Activated CD4-positive, alpha-beta T cell treated with anti-CD3 and anti-CD28 coated beads, Interleukin-10, Interleukin-2, amounts not matched to agents 100 ng/mL and 50 ng/mL, durations not matched to agents 16 hours and 8 hours (primary cell): ENCODE measurements around the gene SLC25A21.
"Not testable (repeated sequence)": the region's sequence is repeated elsewhere in the genome, so short reads cannot be mapped to it uniquely, and the experiment has no call there.

ENCODE experiments used
- DNase-seq: peaks from one replicate; pipeline ENCODE4 v3.0.0-alpha.2; 2020

Gene SLC25A21

DNA sequence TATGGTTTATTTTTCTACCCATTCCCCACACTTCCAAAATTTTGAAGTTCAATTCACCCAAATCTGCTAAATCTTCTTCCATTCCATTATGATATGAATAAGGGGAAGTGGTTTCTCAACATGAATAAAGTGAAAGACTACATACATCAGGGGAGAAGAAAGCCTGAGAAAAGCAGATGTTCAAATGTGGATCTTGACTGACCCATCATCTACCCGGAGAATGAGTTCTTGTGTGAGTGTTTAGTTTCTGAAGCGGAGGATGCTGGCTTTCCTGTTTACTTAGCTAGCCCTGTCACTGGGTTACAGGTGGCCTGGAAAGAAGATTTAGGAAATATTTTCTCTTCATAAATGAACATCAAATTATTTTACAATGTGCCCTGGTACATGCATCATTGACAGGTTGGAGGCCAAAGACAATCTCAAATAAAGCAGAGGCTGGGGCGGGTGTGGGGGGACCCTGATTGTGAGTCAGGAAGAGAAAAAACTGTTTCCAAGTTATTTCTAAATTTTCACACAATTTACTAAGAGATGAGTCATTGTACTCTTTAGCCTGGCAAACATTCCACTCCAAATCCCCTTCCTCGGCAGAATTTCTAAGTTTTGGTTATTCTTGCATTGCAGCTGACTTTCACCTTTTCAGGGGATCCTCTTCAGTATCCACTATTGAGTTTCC is 135.6 kb downstream of the SLC25A21 start:
- no peak for DNase-seq

DNA sequence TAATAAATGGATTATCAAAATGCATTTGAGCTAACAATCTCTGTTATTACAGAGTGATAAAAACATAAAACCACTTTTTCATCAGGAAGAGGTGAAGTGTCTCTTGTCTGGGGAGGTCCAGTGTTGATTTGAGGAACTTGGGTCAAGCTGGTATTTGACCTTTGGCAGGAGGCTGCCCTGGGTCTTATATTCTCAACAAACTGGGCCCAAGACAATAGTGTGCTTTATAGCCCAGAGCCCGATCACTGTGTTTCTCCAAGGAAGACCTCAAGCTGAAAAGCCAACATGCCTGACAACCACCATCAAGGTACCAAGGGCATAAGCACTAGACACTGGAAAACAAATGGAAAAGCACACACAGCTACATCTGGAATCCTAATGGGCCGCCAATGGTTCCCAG is 137.0 kb downstream of the SLC25A21 start:
- no peak for DNase-seq

DNA sequence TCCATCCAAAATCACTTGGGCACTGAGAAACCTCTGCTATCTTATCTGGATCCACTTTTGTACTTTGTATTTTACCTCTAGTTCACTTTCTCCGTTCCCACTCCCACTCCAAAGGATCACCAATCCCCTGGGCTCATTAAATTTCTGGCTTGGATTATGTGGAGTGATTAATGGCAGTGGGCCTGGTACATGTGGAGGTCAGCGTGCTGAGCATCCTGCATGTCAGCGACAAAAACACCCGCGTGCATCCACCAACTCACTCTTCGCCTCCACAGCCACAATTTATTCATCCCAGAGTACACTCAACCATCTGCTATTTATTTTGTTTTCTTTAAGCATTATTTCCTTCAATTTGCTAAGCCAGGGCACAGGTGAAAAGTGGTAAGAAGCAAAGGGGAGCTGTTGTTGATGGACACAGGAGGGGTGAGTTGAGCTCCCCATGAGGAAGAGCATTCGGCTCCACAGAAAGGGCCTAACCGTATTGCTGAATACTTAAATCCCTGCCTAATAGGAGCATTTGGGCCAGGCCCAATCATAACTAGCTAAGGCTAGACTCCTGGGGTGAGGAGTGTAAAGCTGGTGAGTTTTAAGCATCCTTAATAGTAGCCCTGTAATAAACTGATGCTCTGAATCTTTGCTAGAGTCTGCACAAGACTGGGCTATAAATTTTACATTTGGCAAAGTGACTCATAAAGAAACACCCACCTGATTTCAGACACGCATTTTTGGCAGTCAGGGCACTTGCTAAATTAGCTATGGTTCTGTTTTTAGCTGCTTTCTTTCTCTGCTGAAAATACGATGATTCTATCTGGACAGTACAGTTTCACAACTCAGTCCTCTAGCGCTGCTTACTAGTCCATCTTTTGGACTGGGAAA is 137.8 kb downstream of the SLC25A21 start:
- DNase-seq, result no peak

DNA sequence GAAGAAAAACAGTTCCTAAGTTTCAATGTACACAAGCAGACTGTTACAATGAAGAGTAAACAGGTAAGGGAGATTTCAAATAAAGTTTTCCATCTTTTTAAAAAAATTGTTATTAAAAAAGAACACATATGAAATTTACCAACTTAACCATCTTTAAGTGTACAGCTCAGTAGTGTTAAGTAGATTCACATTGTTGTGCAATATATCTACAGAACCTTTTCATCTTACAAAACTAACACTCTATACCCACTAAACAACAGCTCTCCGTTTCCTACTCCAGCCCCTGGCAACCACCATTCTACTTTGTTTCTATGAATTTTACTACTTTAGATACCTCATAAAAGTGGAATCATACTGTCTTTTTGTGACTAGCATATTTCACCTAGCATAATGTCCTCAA is 139.5 kb downstream of the SLC25A21 start:
- DNase-seq, result no peak

DNA sequence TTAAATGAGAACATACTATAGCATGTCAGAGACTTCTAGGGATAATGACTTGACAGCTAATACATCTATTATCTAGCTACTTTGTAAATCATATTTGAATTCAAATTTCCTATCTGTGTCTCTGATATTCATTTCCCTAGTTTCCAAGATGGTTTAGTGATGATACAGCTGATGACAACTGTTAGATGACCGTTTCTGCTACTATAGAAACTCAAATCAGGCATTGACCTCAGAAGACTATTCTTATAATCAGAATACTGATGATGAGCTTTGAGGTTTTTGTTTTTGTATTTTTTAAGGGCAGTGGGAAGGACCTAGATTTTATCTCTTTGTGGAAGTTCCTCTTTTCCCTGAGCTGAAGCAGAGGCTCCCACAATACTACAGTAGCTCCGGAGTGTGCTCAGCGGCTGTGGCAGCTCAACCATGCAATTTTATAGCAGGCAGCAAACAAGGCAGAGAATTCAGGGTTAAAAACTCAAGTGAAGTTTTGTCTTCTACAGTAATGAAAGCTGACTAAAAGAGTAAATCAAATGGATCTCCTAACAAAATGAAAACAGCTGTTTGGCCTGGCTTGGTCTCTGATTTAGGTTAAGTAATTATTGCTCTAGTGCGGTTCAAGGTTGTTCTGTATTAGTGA is 145.1 kb downstream of the SLC25A21 start:
- no peak for DNase-seq

DNA sequence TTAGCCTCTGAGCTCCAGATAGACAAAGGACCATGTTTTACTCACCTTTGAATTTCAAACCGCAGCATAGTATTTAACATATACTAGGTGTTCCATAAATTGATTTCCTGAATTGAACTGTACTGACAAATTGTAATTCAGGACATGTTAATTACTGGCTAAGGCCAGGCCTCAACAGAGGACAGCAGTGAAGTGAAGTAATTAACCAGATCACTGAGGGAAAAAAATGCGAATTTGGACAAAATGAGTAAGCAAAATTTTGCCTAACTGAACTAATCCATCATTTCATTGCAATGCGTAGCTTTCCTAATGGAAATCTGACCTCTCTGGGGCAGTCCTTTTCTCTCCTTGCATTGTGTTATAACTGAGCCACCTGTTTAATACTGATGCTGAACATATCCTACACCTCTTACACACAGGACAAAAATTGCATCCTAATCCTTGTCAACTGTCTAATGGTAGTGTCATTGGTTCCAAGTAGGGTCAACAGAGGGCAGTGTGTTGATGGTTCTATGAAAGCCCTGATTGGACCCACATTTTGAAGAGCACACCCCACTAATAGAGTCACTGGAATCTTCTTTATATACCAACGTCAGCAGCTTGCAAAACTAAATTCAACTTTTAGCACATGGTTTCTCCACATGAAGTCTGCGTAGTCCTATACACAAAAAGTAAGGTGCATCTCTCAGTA is 148.4 kb downstream of the SLC25A21 start:
- DNase-seq, result no peak

DNA sequence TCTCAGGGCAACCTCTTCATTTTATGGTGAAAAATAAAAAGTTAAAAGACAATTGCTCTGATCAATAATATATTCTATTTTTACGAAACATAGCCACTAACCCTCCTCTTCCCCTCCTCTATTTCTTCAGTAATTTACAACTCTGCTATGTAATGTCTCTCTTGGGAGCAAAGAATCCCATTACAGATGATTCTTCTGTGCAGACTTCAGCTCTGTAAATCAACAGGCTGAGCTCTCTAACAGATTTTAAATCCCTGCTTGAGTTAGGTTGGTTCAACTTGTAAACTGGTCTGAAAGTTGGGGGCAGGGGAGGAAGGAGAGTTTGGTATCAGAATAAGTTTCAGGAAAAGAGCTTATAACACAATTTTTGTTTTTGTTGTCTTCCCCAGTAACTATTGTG is 151.0 kb downstream of the SLC25A21 start:
- DNase-seq, result no peak

DNA sequence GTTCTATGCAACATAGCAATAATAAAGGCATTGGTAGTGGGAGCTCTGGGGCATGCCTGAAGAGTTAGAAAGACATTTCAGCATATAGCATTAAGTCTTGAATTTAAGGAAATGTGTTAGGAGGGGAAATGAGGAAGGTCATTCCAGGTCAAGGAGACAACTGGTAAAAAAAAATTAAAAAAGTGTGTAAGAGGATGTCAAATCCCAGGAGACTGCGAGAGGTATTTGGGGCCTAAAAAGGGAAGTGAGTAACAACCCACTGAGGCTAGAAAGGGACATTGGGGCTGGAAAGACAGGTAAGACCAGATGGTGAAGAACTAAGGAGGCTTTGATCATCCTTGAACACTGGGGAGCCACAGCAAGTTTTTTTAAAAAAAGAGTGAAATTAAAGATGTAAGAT is 152.9 kb downstream of the SLC25A21 start:
- no peak for DNase-seq

DNA sequence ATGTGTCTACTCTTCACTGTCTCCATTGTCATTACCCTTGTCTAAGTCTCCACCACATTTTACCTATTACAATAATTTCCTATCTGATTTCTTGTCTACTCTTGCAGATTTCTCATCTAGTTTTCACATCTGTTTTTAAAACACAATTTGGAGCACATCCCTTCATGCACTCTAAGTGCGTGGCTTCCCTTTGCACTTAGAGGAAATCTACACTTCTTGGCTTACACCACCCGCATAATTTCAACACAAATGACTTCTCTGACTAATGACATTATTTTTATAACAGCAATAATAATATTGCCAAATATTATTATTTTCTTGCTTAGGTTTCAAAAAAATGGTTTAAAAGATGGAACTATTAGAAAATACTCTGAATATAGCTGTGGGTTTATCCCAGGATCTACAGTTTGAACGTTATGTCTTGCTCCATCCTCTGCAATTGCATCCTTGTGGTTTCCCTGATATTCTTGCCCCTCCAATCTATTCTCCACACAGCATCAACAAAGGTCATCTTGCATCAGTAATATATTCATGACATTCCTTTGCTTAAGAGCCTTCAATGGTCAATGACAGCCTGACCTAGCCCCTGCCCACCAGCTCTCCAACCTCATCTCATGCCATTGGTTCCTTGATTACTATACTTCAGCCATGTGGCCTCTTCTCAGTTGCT is 153.7 kb downstream of the SLC25A21 start:
- DNase-seq, result no peak

DNA sequence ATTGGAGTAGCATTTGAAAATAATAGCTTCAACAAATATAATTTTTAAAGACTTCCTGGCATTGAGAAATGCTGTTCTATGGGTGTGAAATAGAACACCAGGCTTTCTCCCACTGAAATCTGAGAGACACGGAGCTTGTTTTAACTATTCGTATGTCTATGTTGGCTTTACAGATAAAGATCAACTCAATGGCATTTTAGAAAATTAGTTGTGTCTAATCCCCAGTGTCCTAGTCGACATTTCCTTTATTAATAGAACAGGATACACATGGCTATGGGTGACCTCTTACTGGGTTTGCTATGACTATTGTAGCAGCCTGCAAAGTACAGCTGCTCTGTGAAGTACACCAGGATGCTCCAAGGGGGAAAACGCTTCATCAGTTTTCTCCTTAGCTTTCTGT is 159.3 kb downstream of the SLC25A21 start:
- no peak for DNase-seq

DNA sequence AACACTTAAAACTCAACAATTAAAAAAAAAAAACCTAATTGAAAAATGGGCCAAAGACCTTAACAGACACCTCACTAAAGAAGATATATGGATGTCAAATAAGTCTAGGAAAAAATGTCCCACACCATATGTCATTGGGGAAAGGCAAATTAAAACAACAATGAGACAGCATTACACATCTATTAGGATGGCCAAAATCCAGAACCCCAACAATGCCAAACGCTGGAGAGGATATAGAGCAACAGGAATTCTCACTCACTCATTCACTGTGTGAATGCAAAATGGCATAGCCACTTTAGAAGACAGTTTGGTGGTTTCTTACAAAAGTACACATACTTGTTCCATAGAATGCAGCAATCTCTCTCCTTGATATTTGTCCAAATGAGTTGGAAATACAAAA is 173.7 kb downstream of the SLC25A21 start:
- no peak for DNase-seq

DNA sequence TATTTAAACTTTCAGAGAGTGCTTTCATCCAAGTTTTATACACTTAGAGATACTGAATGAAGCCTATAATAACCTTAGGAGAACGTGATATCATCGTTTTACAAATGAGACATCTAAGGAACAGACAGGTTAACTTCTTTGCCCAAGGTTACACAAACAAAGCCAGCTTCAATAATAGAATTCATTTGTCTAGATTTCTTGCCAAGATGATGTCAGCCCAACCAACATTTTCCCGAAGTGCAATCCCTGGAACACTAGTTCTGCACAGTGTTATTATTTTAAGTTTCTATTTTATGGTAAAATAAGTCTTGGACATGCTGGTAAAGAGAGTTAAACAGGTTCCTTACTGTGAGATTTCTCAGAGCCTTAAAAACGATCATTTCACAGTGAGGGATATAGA is 174.6 kb downstream of the SLC25A21 start:
- no peak for DNase-seq

DNA sequence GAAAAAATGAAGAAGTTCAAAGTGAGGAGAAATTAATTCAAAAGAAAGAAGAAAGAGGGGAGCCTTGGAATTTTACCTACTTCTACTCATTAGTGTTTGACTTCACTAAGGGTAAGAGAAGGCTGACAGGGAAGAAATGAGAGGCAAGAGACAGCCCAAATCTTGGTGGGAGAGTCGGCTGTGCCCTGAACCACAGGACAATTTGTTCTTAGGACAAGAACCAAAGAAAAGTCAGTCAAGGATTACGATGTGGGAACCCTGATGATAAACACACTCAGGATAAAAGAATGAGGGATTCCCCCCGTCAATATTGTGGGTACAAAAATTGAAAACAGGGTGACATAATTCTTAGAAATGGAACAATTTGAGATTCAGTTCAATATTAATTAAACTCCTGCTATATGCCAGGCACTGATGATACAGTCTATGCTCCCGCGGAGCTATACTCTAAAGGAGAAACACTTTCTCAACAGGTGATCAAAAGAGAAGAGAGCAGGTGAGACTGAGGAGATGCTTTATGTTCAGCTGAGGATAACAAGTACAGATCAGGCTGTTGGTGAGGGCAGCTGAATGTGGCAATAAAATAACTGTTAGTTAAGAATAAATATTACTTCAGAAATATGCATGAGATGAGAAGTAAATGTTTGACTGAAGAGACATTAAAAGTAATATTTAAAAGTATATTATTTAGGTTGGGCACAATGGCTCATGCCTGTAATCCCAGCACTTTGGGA is 175.4 kb downstream of the SLC25A21 start:
- no peak for DNase-seq

DNA sequence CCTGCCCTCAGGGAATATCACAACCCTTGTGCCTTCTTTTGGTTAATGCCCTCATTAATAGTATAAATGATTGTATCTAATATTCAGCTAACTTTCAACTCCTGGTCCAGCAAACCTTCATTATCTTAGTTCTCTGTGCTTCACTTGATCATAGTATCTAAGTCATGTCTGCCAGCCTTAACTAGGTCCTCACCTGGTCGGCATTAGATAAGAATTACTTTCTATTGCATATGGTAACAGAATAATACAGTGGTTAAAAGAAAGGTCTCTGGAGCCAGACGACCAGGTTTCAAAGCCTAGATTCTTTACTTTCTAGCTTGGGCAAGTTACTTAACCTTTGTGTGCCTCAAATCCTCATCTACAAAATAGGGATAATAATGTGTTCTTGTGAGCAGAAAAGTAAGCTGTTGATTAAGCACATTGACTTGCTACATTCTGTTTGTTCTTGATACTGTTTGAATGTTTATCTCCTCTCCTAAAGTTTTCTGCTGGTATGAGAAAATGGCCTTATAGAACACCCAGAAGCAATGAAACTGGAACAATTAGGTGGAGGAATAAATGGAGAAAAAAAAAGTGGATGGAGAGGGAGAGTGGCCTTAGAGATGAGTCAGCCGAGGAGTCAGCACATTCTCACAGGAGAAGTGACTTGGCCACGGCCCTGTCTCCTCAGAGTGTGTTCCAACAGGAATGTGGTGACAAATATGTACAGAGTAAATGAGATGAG is 176.1 kb downstream of the SLC25A21 start:
- DNase-seq, result no peak

DNA sequence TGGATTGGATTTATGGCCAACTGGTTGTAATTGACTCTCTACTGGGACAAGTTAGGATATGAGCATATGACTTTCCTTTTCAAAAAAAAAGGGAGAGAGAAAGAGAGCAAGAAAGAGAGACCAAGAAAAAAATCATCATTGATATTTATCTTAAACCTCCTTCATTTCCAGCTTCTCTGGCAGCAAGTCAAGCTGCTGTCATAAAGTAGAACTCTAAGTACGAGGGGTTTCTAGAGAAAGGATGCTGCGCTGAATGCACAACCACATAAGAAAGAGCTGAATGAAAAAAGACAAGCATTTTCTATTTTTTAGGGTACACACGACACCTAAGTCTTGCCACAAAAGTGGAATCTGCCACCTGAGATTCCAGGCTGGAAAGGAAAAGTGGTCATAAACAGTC is 182.6 kb downstream of the SLC25A21 start:
- DNase-seq, result no peak

DNA sequence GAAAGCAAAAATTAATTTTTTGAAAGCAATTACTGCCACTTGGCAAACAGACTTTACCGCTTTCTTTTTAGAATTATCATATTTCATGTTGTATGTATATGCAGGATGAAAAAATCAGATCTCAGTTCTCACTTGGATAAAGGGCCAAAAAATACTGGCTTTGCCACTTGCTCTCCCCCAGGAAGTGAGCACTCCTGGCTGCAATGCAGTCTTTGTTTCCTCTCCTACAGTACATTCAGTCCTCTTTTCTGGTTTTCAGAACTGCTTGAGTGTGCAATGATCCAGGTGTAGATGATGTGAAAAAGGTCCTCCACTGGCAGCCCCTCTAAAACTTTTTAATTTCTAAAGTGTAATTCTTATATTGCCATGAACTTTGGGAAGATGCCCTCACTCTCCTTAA is 183.4 kb downstream of the SLC25A21 start:
- no peak for DNase-seq

DNA sequence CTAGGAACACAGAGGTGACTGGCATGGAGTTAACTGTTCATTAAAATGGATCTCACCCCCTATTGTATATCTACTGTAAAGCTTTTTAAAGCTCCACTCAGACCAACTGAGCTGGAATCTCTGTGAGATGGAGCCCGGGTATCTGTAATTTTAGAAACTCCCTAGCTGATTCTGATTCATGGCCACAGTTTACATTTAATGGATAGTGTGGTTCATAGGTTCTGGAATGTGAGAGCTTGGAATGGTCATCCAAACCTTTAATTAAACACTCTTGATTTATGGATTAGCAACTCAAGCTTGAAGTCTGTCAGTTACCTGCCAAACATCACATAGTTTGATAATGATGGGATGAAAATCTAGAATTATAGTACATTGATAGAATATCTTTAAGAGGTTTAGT is 183.8 kb downstream of the SLC25A21 start:
- no peak for DNase-seq

DNA sequence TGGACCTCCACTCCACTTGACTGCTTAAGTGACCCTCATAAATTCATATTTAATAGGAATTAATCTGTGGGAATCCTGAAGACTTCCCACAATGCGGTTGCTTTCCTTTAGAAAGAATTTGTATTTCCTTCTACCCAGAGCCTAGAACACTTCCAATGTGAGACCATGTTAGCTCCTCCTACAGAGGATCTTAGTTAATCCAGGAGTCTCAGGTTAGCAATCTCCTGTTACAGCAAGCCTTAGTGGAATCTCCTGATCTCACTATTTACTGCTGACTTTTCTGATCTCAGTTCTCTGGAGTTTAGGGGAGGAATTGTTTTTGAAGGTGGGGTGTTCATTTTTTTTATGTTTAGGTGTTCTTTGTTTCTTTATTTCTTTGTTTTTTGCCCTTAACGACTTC is 186.0 kb downstream of the SLC25A21 start:
- no peak for DNase-seq

DNA sequence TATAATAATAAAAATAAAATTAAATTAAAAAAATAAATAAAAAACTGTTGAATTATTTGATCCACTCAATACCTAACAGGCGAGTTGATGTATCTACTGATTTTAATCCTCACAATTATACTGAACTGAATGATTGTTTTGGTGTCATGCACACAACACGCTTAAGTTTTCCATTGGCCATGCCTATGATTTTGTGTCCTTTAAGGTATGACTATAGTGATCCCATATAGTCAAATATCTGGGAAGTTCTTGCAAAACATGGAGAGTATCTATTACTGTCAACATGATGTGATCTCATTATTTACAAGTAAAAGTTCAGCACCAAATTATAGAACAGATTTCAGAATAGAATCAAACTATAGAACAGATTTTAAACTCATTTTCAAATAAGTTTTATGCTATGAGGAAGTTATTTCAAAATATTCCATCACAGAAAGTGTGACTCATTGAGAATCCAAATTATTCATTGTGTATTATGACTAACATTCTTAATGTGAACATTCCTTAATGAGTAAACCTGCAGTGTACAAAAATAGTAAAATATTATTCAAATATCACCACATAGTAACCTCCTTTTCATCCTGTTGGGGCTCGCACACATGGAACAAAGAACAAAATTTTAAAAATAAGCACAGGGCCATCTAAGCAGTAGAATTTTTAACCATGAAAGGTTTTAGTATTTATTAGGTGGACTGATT is 190.4 kb downstream of the SLC25A21 start:
- DNase-seq, result no peak

DNA sequence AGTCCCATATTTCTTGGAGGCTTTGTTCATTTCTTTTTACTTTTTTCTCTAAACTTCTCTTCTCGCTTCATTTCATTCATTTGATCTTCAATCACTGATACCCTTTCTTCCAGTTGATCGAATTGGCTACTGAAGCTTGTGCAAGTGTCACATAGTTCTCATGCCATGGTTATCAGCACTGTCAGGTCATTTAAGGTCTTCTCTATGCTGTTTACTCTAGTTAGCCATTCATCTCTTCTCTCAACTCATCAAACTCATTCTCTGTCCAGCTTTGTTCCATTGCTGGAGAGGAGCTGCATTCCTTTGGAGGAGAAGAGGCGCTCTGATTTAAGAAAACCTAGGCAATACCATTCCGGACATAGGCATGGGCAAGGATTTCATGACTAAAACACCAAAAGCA is 192.0 kb downstream of the SLC25A21 start:
- DNase-seq, result not testable (repeated sequence)

DNA sequence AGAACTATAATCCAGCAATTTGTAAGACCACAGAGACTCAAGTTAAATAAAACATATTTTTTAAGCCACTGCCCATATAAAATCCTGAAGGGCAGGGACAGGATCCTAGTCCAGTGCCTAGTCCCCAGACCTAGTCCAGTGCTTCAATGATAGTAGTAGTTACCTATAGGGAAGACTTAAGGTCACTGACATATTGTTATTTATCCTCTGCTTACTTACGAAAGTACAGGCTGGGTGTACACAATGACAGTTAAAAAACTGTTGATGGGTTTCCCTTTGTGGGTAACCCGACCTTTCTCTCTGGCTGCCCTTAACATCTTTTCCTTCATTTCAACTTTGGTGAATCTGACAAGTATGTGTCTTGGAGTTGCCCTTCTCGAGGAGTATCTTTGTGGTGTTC is 192.5 kb downstream of the SLC25A21 start:
- DNase-seq, result no peak
